CD4-positive, alpha-beta T cell treated with Interleukin-4 for 1 hour (primary cell): Measurements from ENCODE around the gene PLA2G4A.
"Not testable (repeated sequence)": the region's sequence is repeated elsewhere in the genome, so short reads cannot be mapped to it uniquely, and the experiment has no call there.

Experiments
- DNase-seq, 2 donors: peaks; one replicate each; pipeline ENCODE4 v3.0.0-alpha.2; 2020 to 2022

The PLA2G4A gene

GRCh38 chr1:186878356-186878755, 49.6 kb downstream of the PLA2G4A start:
- no peak for DNase-seq

GRCh38 chr1:186880982-186881381, 52.2 kb downstream of the PLA2G4A start:
- DNase-seq, result no peak

- no peak for DNase-seq
These were observed 53.8 kb downstream of the PLA2G4A start for GRCh38 chr1:186882372-186883134.

- DNase-seq, result no peak
These were observed 55.5 kb downstream of the PLA2G4A start for GRCh38 chr1:186884251-186884650.

GRCh38 chr1:186887203-186887602, 58.5 kb downstream of the PLA2G4A start:
- no peak for DNase-seq

- no peak for DNase-seq
These were observed 59.6 kb downstream of the PLA2G4A start for GRCh38 chr1:186888367-186888766.

- DNase-seq, result no peak
These were observed 64.2 kb downstream of the PLA2G4A start for GRCh38 chr1:186892936-186893335.

- no peak for DNase-seq
These were observed 65.7 kb downstream of the PLA2G4A start for GRCh38 chr1:186894415-186894814.

- DNase-seq, result no peak
These were observed 67.5 kb downstream of the PLA2G4A start for GRCh38 chr1:186896211-186896610.

GRCh38 chr1:186897008-186897407, 68.3 kb downstream of the PLA2G4A start:
- no peak for DNase-seq

GRCh38 chr1:186899577-186899976, 70.8 kb downstream of the PLA2G4A start:
- no peak for DNase-seq

GRCh38 chr1:186899977-186900376, 71.2 kb downstream of the PLA2G4A start:
- no peak for DNase-seq

GRCh38 chr1:186900539-186901237, 71.9 kb downstream of the PLA2G4A start:
- no peak for DNase-seq

GRCh38 chr1:186901631-186902030, 72.9 kb downstream of the PLA2G4A start:
- no peak for DNase-seq

GRCh38 chr1:186903374-186904136, 74.8 kb downstream of the PLA2G4A start:
- DNase-seq, result no peak

- DNase-seq, result no peak
These were observed 75.6 kb downstream of the PLA2G4A start for GRCh38 chr1:186904361-186904760.

- no peak for DNase-seq
These were observed 76.8 kb downstream of the PLA2G4A start for GRCh38 chr1:186905561-186905960.

GRCh38 chr1:186915555-186915954, 86.8 kb downstream of the PLA2G4A start:
- no peak for DNase-seq

- not testable (repeated sequence) for DNase-seq
These were observed 88.5 kb downstream of the PLA2G4A start for GRCh38 chr1:186917106-186917786.

- DNase-seq, result not testable (repeated sequence)
These were observed 92.6 kb downstream of the PLA2G4A start for GRCh38 chr1:186921386-186921785.

GRCh38 chr1:186922814-186923213, 94.1 kb downstream of the PLA2G4A start:
- DNase-seq, result not testable (repeated sequence)

GRCh38 chr1:186923486-186923885, 94.7 kb downstream of the PLA2G4A start:
- no peak for DNase-seq
